ENCODE measurements around the gene OSBPL2.

The OSBPL2 gene

GRCh38 chr20:62287129-62287528 lies 48.8 kb downstream of the OSBPL2 start:
- no peak for DNase-seq

- no peak for DNase-seq
These were observed 49.6 kb downstream of the OSBPL2 start for GRCh38 chr20:62287759-62288534.

- no peak for DNase-seq
These were observed 50.3 kb downstream of the OSBPL2 start for GRCh38 chr20:62288535-62289105.

- DNase-seq: no peak
These were observed 50.8 kb downstream of the OSBPL2 start for GRCh38 chr20:62289131-62289530.

GRCh38 chr20:62289898-62290297 lies 51.6 kb downstream of the OSBPL2 start:
- no peak for DNase-seq

- no peak for DNase-seq
These were observed 53.1 kb downstream of the OSBPL2 start for GRCh38 chr20:62291251-62292066.

GRCh38 chr20:62292108-62292507 lies 53.8 kb downstream of the OSBPL2 start:
- no peak for DNase-seq

GRCh38 chr20:62293111-62293784 lies 54.9 kb downstream of the OSBPL2 start:
- no peak for DNase-seq

GRCh38 chr20:62293946-62294345 lies 55.6 kb downstream of the OSBPL2 start:
- DNase-seq: no peak

- DNase-seq: no peak
These were observed 56.2 kb downstream of the OSBPL2 start for GRCh38 chr20:62294516-62294915.

- no peak for DNase-seq
These were observed 58.6 kb downstream of the OSBPL2 start for GRCh38 chr20:62296724-62297448.

GRCh38 chr20:62297449-62298227 lies 59.3 kb downstream of the OSBPL2 start:
- no peak for DNase-seq

GRCh38 chr20:62298577-62299249 lies 60.4 kb downstream of the OSBPL2 start:
- DNase-seq: no peak

- no peak for DNase-seq
These were observed 61.4 kb downstream of the OSBPL2 start for GRCh38 chr20:62299666-62300236.

- DNase-seq: no peak
These were observed 62.0 kb downstream of the OSBPL2 start for GRCh38 chr20:62300319-62300718.

GRCh38 chr20:62301111-62301668 lies 62.9 kb downstream of the OSBPL2 start:
- no peak for DNase-seq

- peak; percentile 95 for DNase-seq
These were observed 63.5 kb downstream of the OSBPL2 start for GRCh38 chr20:62301773-62302340.

- peak; percentile 96 for DNase-seq
These were observed 64.2 kb downstream of the OSBPL2 start, which contains the start of gene ADRM1 for GRCh38 chr20:62302341-62303061. Gene ADRM1 (plus strand): TSS chr20:62302997. CDS start chr20:62303569, 572 bp downstream.

- DNase-seq: no peak
These were observed 64.7 kb downstream of the OSBPL2 start for GRCh38 chr20:62303062-62303339.

Measured in NCI-H146 (cell line).